Panc1 (cell line): ENCODE results near the gene PPP1R15A. TPM values are rescaled to one million over a fixed set of nuclear protein-coding genes. Genes with fewer than 3 reads are reported as not detected.

Experiments
- ATAC-seq: fragments of 200-7000 bp; cut with Tn5 transposase; 2 replicates; pipeline ENCODE4 v1.9.1; 2020; ENCODE audit warnings: mild to moderate bottlenecking, moderate library complexity
- BruUV-seq: library from RNA; stranded (reverse); fragments of 400-500 nt; replicated peaks from 2 replicates; lab custom pipeline; 2021; lab: Mats Ljungman, UMichigan
- CTCF ChIA-PET: fragments of 300-600 bp; sonication (Branson Sonifier 250); formaldehyde crosslinking; loops from one replicate; lab custom pipeline; 2022; ENCODE audit warnings: antibody characterized with exemption; lab: Charles Lee
- POLR2A ChIA-PET: fragments of 300-600 bp; sonication (Branson Sonifier 250); formaldehyde crosslinking; loops from one replicate; lab custom pipeline; 2022; ENCODE audit warnings: antibody characterized with exemption; lab: Charles Lee
- DNase-seq: peaks from one replicate; pipeline ENCODE4 v3.0.0-alpha.2; 2010; ENCODE audit warnings: low read depth, low spot score
- H3K27ac ChIP-seq: 2 replicates; pipeline ENCODE4 v1.5.1; 2011; ENCODE audit warnings: mild to moderate bottlenecking, low read length, inconsistent platforms
- H3K27me3 ChIP-seq: fragments of 200-500 bp; sonication (Bioruptor generic); 2 replicates; pipeline ENCODE4 v1.6.0; 2014; ENCODE audit warnings: low read length, inconsistent platforms; ENCODE audit not compliant: control insufficient read depth, insufficient read depth
- H3K36me3 ChIP-seq: fragments of 200-500 bp; sonication (Bioruptor generic); 2 replicates; pipeline ENCODE4 v1.5.1; 2014; ENCODE audit warnings: inconsistent platforms, mild to moderate bottlenecking, low read length, moderate library complexity; ENCODE audit not compliant: control insufficient read depth, insufficient read depth
- H3K4me1 ChIP-seq: 2 replicates; pipeline ENCODE4 v1.5.1; 2011; ENCODE audit warnings: inconsistent platforms, mild to moderate bottlenecking, low read length, moderate library complexity; ENCODE audit not compliant: control insufficient read depth, insufficient read depth
- H3K4me3 ChIP-seq, 2 experiments: 2 replicates each; pipeline ENCODE4 v1.5.1; 2011 to 2012; ENCODE audit warnings: low read depth in 2 of 2, low read length in 2 of 2, mild to moderate bottlenecking in 2 of 2, inconsistent platforms in 1 of 2, moderate library complexity in 1 of 2
- H3K9me3 ChIP-seq: fragments of 200-500 bp; sonication (Bioruptor generic); 2 replicates; pipeline ENCODE4 v1.5.1; 2014; ENCODE audit warnings: low read depth, mild to moderate bottlenecking, inconsistent platforms, low read length, moderate library complexity; ENCODE audit not compliant: control insufficient read depth, insufficient read depth
- POLR2AphosphoS5 ChIP-seq: IDR thresholded peaks from 2 replicates; pipeline ENCODE4 v1.6.1; 2012; ENCODE audit warnings: mild to moderate bottlenecking, low read depth, low read length, moderate library complexity
- SIN3A ChIP-seq: IDR thresholded peaks from 2 replicates; pipeline ENCODE4 v1.6.1; 2012; ENCODE audit warnings: low read depth, mild to moderate bottlenecking, low read length, moderate library complexity, borderline replicate concordance; ENCODE audit not compliant: insufficient read depth
- TCF7L2 ChIP-seq: IDR thresholded peaks from 2 replicates; pipeline ENCODE4 v1.6.1; 2011; ENCODE audit warnings: mild to moderate bottlenecking, low read depth, low read length, inconsistent platforms
- in situ Hi-C: cut with HindIII; loops from 2 replicates; pipeline ENCODE4 v1.10.0; 2016; ENCODE audit warnings: low sequenced_read_pairs, low pct_unique_long_range_greater_than_20kb
- intact Hi-C: fragments of 100-400 bp; cut with micrococcal nuclease; formaldehyde crosslinking; loops from one replicate; pipeline ENCODE4 v1.10.0; 2022; ENCODE audit not compliant: unreplicated experiment
- total RNA-seq: library from RNA; stranded (reverse); gene quantifications from one replicate; pipeline ENCODE4 v1.2.1, GENCODE V29; 2021; ENCODE audit not compliant: unreplicated experiment
- TF ChIP-seq, protein P1 (sequence below), 2 experiments: IDR thresholded peaks; 2 replicates each; pipeline ENCODE4 v1.6.1; 2011 to 2012; ENCODE audit warnings: low read depth in 2 of 2, control low read depth in 1 of 2, low read length in 1 of 2, mild to moderate bottlenecking in 1 of 2, moderate library complexity in 1 of 2; ENCODE audit not compliant: insufficient read depth in 1 of 2
- TF ChIP-seq, protein P2 (sequence below): fragments of 450-650 bp; IDR thresholded peaks from 2 replicates; pipeline ENCODE4 v1.5.1; 2017; ENCODE audit warnings: mild to moderate bottlenecking

PPP1R15A gene
- total RNA-seq, 1 experiment from 2014 or later, result 27.1 TPM

DNA sequence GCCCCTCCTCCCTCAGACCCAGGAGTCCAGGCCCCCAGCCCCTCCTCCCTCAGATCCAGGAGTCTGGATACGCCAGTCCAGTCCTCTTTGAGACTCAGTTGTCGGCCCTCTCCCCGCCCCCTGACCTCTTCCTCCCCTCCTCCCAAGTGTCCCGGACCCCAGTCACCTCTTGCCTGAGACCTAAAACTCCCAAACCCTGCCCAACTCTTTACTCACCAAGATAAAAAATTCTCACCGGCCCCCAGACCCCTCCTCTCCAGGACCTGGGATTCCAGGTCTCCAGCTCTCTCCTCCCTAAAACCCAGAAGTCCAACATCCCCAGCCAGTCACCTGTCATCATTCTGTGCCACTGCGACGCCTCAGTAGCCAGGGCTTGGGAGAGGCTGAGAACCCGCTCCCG is 34.5 kb upstream of the PPP1R15A start:
- ChIA-PET POLR2A (no interaction called here), CTCF (no interaction called here)
- no peak for TF ChIP-seq POLR2AphosphoS5
- in situ Hi-C loops, result no loop called here
- Histone ChIP-seq H3K4me1 (no peaks in the 10 kb centered on the region; the same call in 1 of the 2 replicates), H3K9me3 (no peaks in the 10 kb centered on the region), H3K4me3 (no peak overlapping the region; a peak in 2 of 4 replicates), H3K27me3 (no peaks in the 10 kb centered on the region), H3K36me3 (no peaks in the 10 kb centered on the region), H3K27ac (no peak overlapping the region)
- no peak for DNase-seq
- ATAC-seq, result no peak
- no TSS peak for BruUV-seq
- intact Hi-C loops, result loop anchor here (2.0 kb wide), 1 partner anchor 49 kb away; no protein-coding TSS in a partner anchor

DNA sequence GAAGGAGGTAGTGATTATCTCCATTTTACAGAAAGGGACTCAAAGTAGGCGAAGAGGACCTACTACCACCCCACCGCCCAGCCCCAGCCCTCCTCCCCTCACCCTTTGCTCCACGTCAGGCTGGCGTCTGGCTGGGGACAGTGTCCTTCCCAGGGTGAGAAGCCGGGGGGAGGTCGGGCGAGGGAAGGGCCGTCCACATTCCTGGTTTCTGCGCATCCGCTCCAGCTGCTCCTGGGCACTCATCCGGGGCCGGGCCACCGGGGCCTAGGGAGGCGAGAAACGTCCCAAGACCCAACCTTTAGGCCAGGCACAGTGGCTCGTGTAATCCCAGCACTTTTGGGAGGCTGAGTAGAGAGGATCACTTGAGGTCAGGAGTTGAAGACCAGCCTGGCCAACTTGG is 31.2 kb upstream of the PPP1R15A start:
- BruUV-seq, result no TSS peak
- H3K4me1 ChIP-seq, result no peaks in the 10 kb centered on the region; the same call in 1 of the 2 replicates
- in situ Hi-C loops, result no loop called here
- intact Hi-C loops, result no loop called here
- H3K36me3 ChIP-seq, result no peaks in the 10 kb centered on the region
- CTCF ChIA-PET, result no interaction called here
- ATAC-seq (no peak), DNase-seq (no peak)
- no peaks in the 10 kb centered on the region for H3K9me3 ChIP-seq
- TF ChIP-seq, protein P1, sequence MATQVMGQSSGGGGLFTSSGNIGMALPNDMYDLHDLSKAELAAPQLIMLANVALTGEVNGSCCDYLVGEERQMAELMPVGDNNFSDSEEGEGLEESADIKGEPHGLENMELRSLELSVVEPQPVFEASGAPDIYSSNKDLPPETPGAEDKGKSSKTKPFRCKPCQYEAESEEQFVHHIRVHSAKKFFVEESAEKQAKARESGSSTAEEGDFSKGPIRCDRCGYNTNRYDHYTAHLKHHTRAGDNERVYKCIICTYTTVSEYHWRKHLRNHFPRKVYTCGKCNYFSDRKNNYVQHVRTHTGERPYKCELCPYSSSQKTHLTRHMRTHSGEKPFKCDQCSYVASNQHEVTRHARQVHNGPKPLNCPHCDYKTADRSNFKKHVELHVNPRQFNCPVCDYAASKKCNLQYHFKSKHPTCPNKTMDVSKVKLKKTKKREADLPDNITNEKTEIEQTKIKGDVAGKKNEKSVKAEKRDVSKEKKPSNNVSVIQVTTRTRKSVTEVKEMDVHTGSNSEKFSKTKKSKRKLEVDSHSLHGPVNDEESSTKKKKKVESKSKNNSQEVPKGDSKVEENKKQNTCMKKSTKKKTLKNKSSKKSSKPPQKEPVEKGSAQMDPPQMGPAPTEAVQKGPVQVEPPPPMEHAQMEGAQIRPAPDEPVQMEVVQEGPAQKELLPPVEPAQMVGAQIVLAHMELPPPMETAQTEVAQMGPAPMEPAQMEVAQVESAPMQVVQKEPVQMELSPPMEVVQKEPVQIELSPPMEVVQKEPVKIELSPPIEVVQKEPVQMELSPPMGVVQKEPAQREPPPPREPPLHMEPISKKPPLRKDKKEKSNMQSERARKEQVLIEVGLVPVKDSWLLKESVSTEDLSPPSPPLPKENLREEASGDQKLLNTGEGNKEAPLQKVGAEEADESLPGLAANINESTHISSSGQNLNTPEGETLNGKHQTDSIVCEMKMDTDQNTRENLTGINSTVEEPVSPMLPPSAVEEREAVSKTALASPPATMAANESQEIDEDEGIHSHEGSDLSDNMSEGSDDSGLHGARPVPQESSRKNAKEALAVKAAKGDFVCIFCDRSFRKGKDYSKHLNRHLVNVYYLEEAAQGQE (IDR thresholded peaks at IDR 0.05; ENCODE audit: insufficient read depth in 1 of 2, low read depth in 2 of 2, low read length in 1 of 2), result no peak
- TF ChIP-seq, protein P2, sequence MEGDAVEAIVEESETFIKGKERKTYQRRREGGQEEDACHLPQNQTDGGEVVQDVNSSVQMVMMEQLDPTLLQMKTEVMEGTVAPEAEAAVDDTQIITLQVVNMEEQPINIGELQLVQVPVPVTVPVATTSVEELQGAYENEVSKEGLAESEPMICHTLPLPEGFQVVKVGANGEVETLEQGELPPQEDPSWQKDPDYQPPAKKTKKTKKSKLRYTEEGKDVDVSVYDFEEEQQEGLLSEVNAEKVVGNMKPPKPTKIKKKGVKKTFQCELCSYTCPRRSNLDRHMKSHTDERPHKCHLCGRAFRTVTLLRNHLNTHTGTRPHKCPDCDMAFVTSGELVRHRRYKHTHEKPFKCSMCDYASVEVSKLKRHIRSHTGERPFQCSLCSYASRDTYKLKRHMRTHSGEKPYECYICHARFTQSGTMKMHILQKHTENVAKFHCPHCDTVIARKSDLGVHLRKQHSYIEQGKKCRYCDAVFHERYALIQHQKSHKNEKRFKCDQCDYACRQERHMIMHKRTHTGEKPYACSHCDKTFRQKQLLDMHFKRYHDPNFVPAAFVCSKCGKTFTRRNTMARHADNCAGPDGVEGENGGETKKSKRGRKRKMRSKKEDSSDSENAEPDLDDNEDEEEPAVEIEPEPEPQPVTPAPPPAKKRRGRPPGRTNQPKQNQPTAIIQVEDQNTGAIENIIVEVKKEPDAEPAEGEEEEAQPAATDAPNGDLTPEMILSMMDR, result no peak
- no peak for TF ChIP-seq SIN3A
- no peak for TF ChIP-seq TCF7L2
- TF ChIP-seq POLR2AphosphoS5, result no peak
- no peak overlapping the region for H3K4me3 ChIP-seq
- POLR2A ChIA-PET, result no interaction called here
- H3K27me3 ChIP-seq, result no peaks in the 10 kb centered on the region
- no peak overlapping the region for H3K27ac ChIP-seq

DNA sequence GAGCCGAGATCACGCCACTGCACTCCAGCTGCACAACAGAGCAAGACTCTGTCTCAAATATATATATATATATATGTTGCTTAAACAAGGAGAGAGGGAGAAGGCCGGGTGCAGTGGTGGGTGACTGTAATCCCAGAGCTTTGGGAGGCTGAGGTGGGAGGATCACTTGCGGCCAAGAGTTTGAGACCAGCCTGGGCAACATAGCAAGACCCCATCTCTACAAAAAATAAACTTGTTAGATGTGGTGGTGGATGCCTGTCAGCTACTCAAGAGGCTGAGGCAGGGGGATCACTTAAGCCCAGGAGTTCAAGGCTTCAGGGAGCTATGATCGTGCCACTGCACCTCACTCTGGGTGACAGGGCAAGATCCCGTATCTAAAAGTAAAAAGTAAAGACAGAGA is 30.6 kb upstream of the PPP1R15A start:
- ChIA-PET POLR2A (no interaction called here), CTCF (interaction anchor here (1.9 kb wide), 1 partner anchor 46 kb away, joined by 9 read pairs; no protein-coding TSS in a partner anchor)
- ATAC-seq, result no peak
- TF ChIP-seq TCF7L2, result no peak
- no peak for TF ChIP-seq SIN3A
- TF ChIP-seq POLR2AphosphoS5, result no peak
- TF ChIP-seq, protein P2, result no peak
- TF ChIP-seq, protein P1 (IDR thresholded peaks at IDR 0.05; ENCODE audit: insufficient read depth in 1 of 2, low read depth in 2 of 2, low read length in 1 of 2), result no peak
- Histone ChIP-seq H3K27me3 (no peaks in the 10 kb centered on the region), H3K36me3 (no peaks in the 10 kb centered on the region), H3K9me3 (no peaks in the 10 kb centered on the region), H3K4me1 (no peaks in the 10 kb centered on the region; the same call in 1 of the 2 replicates), H3K27ac (no peak overlapping the region), H3K4me3 (no peak overlapping the region)
- intact Hi-C loops (no loop called here), in situ Hi-C loops (no loop called here)
- no peak for DNase-seq
- BruUV-seq, result no TSS peak
